Measurements from ENCODE around the gene ICAM1. TPM values are rescaled to one million over a fixed set of nuclear protein-coding genes. Genes with fewer than 3 reads are reported as not detected.
A peak's percentile ranks its signal among the peaks of the same experiment; 100 is the strongest.

ICAM1 gene
- polyA plus RNA-seq, 1 of the 3 experiments (the other 2 are of a cell fraction), result 14.5 TPM

- TF ChIP-seq, protein P1, sequence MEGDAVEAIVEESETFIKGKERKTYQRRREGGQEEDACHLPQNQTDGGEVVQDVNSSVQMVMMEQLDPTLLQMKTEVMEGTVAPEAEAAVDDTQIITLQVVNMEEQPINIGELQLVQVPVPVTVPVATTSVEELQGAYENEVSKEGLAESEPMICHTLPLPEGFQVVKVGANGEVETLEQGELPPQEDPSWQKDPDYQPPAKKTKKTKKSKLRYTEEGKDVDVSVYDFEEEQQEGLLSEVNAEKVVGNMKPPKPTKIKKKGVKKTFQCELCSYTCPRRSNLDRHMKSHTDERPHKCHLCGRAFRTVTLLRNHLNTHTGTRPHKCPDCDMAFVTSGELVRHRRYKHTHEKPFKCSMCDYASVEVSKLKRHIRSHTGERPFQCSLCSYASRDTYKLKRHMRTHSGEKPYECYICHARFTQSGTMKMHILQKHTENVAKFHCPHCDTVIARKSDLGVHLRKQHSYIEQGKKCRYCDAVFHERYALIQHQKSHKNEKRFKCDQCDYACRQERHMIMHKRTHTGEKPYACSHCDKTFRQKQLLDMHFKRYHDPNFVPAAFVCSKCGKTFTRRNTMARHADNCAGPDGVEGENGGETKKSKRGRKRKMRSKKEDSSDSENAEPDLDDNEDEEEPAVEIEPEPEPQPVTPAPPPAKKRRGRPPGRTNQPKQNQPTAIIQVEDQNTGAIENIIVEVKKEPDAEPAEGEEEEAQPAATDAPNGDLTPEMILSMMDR (IDR thresholded peaks at IDR 0.05), result no peak
- TF ChIP-seq POLR2AphosphoS5 (IDR thresholded peaks at IDR 0.05; ENCODE audit: low read depth, low read length) (peak; percentile 19; the same call in 1 of the 2 replicates), CHD2 (IDR thresholded peaks at IDR 0.05; ENCODE audit: low read length, partially characterized antibody) (peak; percentile 10), TCF12 (IDR thresholded peaks at IDR 0.05) (peak; percentile 85), TEAD4 (IDR thresholded peaks at IDR 0.05; ENCODE audit: borderline replicate concordance, insufficient read depth) (no peak), EZH2phosphoT487 (IDR thresholded peaks at IDR 0.05; ENCODE audit: borderline replicate concordance, low read depth) (no peak), MEF2A (IDR thresholded peaks at IDR 0.05; ENCODE audit: borderline replicate concordance, low read depth) (no peak), FOXJ3 (CRISPR knock-in tag; IDR thresholded peaks at IDR 0.05) (no peak), RFX5 (IDR thresholded peaks at IDR 0.05; ENCODE audit: low read length) (no peak), MXI1 (IDR thresholded peaks at IDR 0.05; ENCODE audit: low read depth, low read length) (no peak; the same call in 1 of the 2 replicates)
- TF ChIP-seq, protein P2, sequence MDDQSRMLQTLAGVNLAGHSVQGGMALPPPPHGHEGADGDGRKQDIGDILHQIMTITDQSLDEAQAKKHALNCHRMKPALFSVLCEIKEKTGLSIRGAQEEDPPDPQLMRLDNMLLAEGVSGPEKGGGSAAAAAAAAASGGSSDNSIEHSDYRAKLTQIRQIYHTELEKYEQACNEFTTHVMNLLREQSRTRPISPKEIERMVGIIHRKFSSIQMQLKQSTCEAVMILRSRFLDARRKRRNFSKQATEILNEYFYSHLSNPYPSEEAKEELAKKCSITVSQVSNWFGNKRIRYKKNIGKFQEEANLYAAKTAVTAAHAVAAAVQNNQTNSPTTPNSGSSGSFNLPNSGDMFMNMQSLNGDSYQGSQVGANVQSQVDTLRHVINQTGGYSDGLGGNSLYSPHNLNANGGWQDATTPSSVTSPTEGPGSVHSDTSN (IDR thresholded peaks at IDR 0.05), result no peak
These were observed 39.9 kb upstream of the ICAM1 start, which contains the start of gene S1PR2 (continued) for GRCh38 chr19:10230861-10231611.

- H3K4me3 ChIP-seq (ENCODE audit: low read depth in 2 of 2, low read length in 1 of 2), result peak overlapping the region; percentile 72 to 98
- H3K9ac ChIP-seq, result peak overlapping the region; percentile 92; the same call in 1 of the 2 replicates
- 0 out of 2 replicates have a peak, but pooled peaks cover 4% of the 10 kb centered on the region for H4K20me1 ChIP-seq (ENCODE audit: insufficient read depth)
- H3K79me2 ChIP-seq (ENCODE audit: insufficient read depth), result peaks cover 10% of the 10 kb centered on the region; the same call in 1 of the 2 replicates
- WGBS (ENCODE audit: low lambda C conversion rate), result 87% methylated on average over 5 of the region's 8 CpGs
- no peak overlapping the region for H2AFZ ChIP-seq (ENCODE audit: low read depth)
- H3K4me1 ChIP-seq (ENCODE audit: control insufficient read depth in 1 of 2, insufficient read depth in 2 of 2, low read depth in 1 of 2, low read length in 1 of 2), result peaks cover 0 to 22% of the 10 kb centered on the region in 2 experiments; a peak in 1 of 4 replicates
- H3K9me2 ChIP-seq, result no peaks in the 10 kb centered on the region
- ChIA-PET CTCF (interaction anchor here (1.0 to 5.1 kb wide), 6 partner anchors 13 to 301 kb away, joined by 3 to 31 read pairs (median 4); partner anchors contain the start of gene DNMT1), POLR2A (interaction anchor here (0.9 kb wide), 1 partner anchor 125 kb away, joined by 3 read pairs; the partner anchor contains the start of gene PPAN)
- TF ChIP-seq MXI1 (IDR thresholded peaks at IDR 0.05; ENCODE audit: low read depth, low read length) (no peak), JUND (IDR thresholded peaks at IDR 0.05) (no peak), ELF1 (IDR thresholded peaks at IDR 0.05) (no peak), RXRA (IDR thresholded peaks at IDR 0.05; ENCODE audit: borderline replicate concordance, low read depth) (no peak), FOXM1 (IDR thresholded peaks at IDR 0.05; ENCODE audit: low read depth) (no peak), SIN3A (IDR thresholded peaks at IDR 0.05; ENCODE audit: borderline replicate concordance, low read depth, low read length) (no peak)
- TF ChIP-seq, protein P3, sequence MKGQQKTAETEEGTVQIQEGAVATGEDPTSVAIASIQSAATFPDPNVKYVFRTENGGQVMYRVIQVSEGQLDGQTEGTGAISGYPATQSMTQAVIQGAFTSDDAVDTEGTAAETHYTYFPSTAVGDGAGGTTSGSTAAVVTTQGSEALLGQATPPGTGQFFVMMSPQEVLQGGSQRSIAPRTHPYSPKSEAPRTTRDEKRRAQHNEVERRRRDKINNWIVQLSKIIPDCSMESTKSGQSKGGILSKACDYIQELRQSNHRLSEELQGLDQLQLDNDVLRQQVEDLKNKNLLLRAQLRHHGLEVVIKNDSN (IDR thresholded peaks at IDR 0.05; ENCODE audit: borderline replicate concordance, low read depth), result no peak
- TF ChIP-seq, protein P1 (IDR thresholded peaks at IDR 0.05), result no peak
- TF ChIP-seq, protein P4, sequence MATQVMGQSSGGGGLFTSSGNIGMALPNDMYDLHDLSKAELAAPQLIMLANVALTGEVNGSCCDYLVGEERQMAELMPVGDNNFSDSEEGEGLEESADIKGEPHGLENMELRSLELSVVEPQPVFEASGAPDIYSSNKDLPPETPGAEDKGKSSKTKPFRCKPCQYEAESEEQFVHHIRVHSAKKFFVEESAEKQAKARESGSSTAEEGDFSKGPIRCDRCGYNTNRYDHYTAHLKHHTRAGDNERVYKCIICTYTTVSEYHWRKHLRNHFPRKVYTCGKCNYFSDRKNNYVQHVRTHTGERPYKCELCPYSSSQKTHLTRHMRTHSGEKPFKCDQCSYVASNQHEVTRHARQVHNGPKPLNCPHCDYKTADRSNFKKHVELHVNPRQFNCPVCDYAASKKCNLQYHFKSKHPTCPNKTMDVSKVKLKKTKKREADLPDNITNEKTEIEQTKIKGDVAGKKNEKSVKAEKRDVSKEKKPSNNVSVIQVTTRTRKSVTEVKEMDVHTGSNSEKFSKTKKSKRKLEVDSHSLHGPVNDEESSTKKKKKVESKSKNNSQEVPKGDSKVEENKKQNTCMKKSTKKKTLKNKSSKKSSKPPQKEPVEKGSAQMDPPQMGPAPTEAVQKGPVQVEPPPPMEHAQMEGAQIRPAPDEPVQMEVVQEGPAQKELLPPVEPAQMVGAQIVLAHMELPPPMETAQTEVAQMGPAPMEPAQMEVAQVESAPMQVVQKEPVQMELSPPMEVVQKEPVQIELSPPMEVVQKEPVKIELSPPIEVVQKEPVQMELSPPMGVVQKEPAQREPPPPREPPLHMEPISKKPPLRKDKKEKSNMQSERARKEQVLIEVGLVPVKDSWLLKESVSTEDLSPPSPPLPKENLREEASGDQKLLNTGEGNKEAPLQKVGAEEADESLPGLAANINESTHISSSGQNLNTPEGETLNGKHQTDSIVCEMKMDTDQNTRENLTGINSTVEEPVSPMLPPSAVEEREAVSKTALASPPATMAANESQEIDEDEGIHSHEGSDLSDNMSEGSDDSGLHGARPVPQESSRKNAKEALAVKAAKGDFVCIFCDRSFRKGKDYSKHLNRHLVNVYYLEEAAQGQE (IDR thresholded peaks at IDR 0.05; ENCODE audit: low read depth, low read length), result no peak
- DNase-seq, result no peak
- H3K9me3 ChIP-seq, result no peaks in the 10 kb centered on the region
- H3K27me3 ChIP-seq (ENCODE audit: insufficient read depth), result no peaks in the 10 kb centered on the region
- peak overlapping the region in 1 of 2 experiments; percentile 50; a peak in 1 of 4 replicates for H3K27ac ChIP-seq (ENCODE audit: low read depth in 2 of 2, low read length in 1 of 2)
- no peaks in the 10 kb centered on the region for H3K36me3 ChIP-seq (replicated peaks in 1 of 2; ENCODE audit: control insufficient read depth in 1 of 2, insufficient read depth in 2 of 2, low read length in 1 of 2)
- peaks cover 4% of the 10 kb centered on the region for H3F3A ChIP-seq (replicated peaks; ENCODE audit: insufficient read depth)
- H3K4me2 ChIP-seq, result peak overlapping the region; percentile 98
These were observed 39.2 kb upstream of the ICAM1 start for GRCh38 chr19:10231612-10232228.
